SK-N-SH (cell line): ENCODE data around the gene FLT3LG. TPM values are rescaled to one million over a fixed set of nuclear protein-coding genes. Genes with fewer than 3 reads are reported as not detected.

ENCODE experiments used
- CTCF ChIA-PET: fragments of 300-600, 350-600 bp; formaldehyde crosslinking; extraction: SDS; loops from one replicate; lab custom pipeline; 2021; lab: Yijun Ruan, JAX
- POLR2A ChIA-PET: fragments of 350-600 bp; sonication (Branson Sonifier 250); formaldehyde crosslinking; extraction: SDS; loops from one replicate; lab custom pipeline; 2020; ENCODE audit warnings: antibody characterized with exemption, inconsistent platforms; lab: Yijun Ruan, JAX
- DNase-seq: peaks from one replicate; pipeline ENCODE4 v3.0.0; 2012
- H2AFZ ChIP-seq: fragments of 200-600 bp; sonication (generic); 2 replicates; pipeline ENCODE4 v1.8.1; 2016; ENCODE audit warnings: antibody characterized with exemption, mild to moderate bottlenecking, low read depth
- H3F3A ChIP-seq: fragments of 200-600 bp; sonication (generic); replicated peaks from 2 replicates; pipeline ENCODE3; 2016; ENCODE audit warnings: antibody characterized with exemption, mild to moderate bottlenecking; ENCODE audit not compliant: insufficient read depth
- H3K27ac ChIP-seq, 2 experiments: fragments of 200-500 bp in 1 of 2; fragments of 200-600 bp in 1 of 2; sonication (Bioruptor generic) in 1 of 2; sonication (generic), shearing (Covaris generic) in 1 of 2; 2 replicates each; pipeline versions ENCODE4 v1.5.1 to v1.6.1; 2014 to 2016; ENCODE audit warnings: low read depth in 2 of 2, inconsistent platforms in 1 of 2, low read length in 1 of 2, mild to moderate bottlenecking in 1 of 2, mixed read lengths in 1 of 2
- H3K27me3 ChIP-seq: fragments of 200-600 bp; sonication (generic), shearing (Covaris generic); 2 replicates; pipeline ENCODE4 v1.6.1; 2016; ENCODE audit warnings: mixed run types; ENCODE audit not compliant: insufficient read depth
- H3K36me3 ChIP-seq, 2 experiments: fragments of 200-500 bp in 1 of 2; fragments of 200-600 bp in 1 of 2; sonication (Bioruptor generic) in 1 of 2; sonication (generic) in 1 of 2; replicated peaks in 1 of 2; 2 replicates each; pipeline versions ENCODE3 to v1.5.1; 2014 to 2016; ENCODE audit warnings: low read length in 1 of 2, mild to moderate bottlenecking in 1 of 2; ENCODE audit not compliant: insufficient read depth in 2 of 2, control insufficient read depth in 1 of 2
- H3K4me1 ChIP-seq, 2 experiments: fragments of 200-500 bp in 1 of 2; fragments of 200-600 bp in 1 of 2; sonication (Bioruptor generic) in 1 of 2; sonication (generic), shearing (Covaris generic) in 1 of 2; 2 replicates each; pipeline versions ENCODE4 v1.5.1 to v1.6.1; 2014 to 2016; ENCODE audit warnings: low read depth in 1 of 2, low read length in 1 of 2, mixed run types in 1 of 2; ENCODE audit not compliant: insufficient read depth in 2 of 2, control insufficient read depth in 1 of 2
- H3K4me2 ChIP-seq: fragments of 200-600 bp; sonication (generic), shearing (Covaris generic); 2 replicates; pipeline ENCODE4 v1.6.1; 2017; ENCODE audit warnings: mixed run types
- H3K4me3 ChIP-seq, 2 experiments: fragments of 200-500 bp in 1 of 2; fragments of 200-600 bp in 1 of 2; sonication (Bioruptor generic) in 1 of 2; sonication (generic), shearing (Covaris generic) in 1 of 2; 2 replicates each; pipeline versions ENCODE4 v1.5.1 to v1.8.1; 2014 to 2016; ENCODE audit warnings: low read depth in 2 of 2, inconsistent platforms in 1 of 2, low read length in 1 of 2, mild to moderate bottlenecking in 1 of 2, mixed read lengths in 1 of 2, moderate library complexity in 1 of 2
- H3K79me2 ChIP-seq: fragments of 200-600 bp; sonication (generic); 2 replicates; pipeline ENCODE4 v1.8.1; 2017; ENCODE audit warnings: mild to moderate bottlenecking; ENCODE audit not compliant: insufficient read depth
- H3K9ac ChIP-seq: fragments of 200-600 bp; sonication (generic); 2 replicates; pipeline ENCODE4 v1.6.1; 2017; ENCODE audit warnings: mixed run types
- H3K9me2 ChIP-seq: fragments of 200-600 bp; sonication (generic); 2 replicates; pipeline ENCODE4 v1.6.1; 2017; ENCODE audit warnings: mixed run types
- H3K9me3 ChIP-seq: fragments of 200-600 bp; sonication (generic); 2 replicates; pipeline ENCODE4 v1.6.1; 2017; ENCODE audit warnings: mixed run types, mild to moderate bottlenecking, moderate library complexity
- H4K20me1 ChIP-seq: fragments of 200-600 bp; sonication (generic); 2 replicates; pipeline ENCODE4 v1.6.1; 2017; ENCODE audit warnings: mild to moderate bottlenecking, mixed run types; ENCODE audit not compliant: insufficient read depth
- CTCF ChIP-seq: fragments of 200-600 bp; sonication (generic); IDR thresholded peaks from 2 replicates; pipeline ENCODE4 v1.6.1; 2017; ENCODE audit warnings: antibody characterized with exemption, mild to moderate bottlenecking, moderate library complexity
- EZH2phosphoT487 ChIP-seq: fragments of 200-600 bp; sonication (generic); IDR thresholded peaks from 2 replicates; pipeline ENCODE4 v1.6.1; 2017; ENCODE audit warnings: low read depth, mixed run types, mild to moderate bottlenecking, antibody characterized with exemption, moderate library complexity, borderline replicate concordance
- FOXJ3 ChIP-seq: sonication (generic); formaldehyde crosslinking; IDR thresholded peaks from 2 replicates; pipeline ENCODE4 v1.5.1; 2020; ENCODE audit warnings: mild to moderate bottlenecking, missing genetic modification reagents
- JUND ChIP-seq: IDR thresholded peaks from 2 replicates; pipeline ENCODE4 v1.4.0; 2012
- MEF2A ChIP-seq: IDR thresholded peaks from 2 replicates; pipeline ENCODE4 v1.4.0; 2012; ENCODE audit warnings: low read depth, borderline replicate concordance
- POLR2AphosphoS5 ChIP-seq: IDR thresholded peaks from 2 replicates; pipeline ENCODE4 v1.6.1; 2012; ENCODE audit warnings: low read depth, low read length
- SIN3A ChIP-seq: IDR thresholded peaks from 2 replicates; pipeline ENCODE4 v1.6.1; 2012; ENCODE audit warnings: low read depth, mild to moderate bottlenecking, low read length, moderate library complexity, borderline replicate concordance
- TCF12 ChIP-seq: IDR thresholded peaks from 2 replicates; pipeline ENCODE4 v1.4.0; 2012
- TEAD4 ChIP-seq: IDR thresholded peaks from 2 replicates; pipeline ENCODE4 v1.4.0; 2012; ENCODE audit warnings: mild to moderate bottlenecking, borderline replicate concordance; ENCODE audit not compliant: insufficient read depth
- YY1 ChIP-seq: IDR thresholded peaks from 2 replicates; pipeline ENCODE4 v1.4.0; 2012; ENCODE audit warnings: low read depth, mild to moderate bottlenecking
- ZBTB33 ChIP-seq: IDR thresholded peaks from 2 replicates; pipeline ENCODE4 v1.4.0; 2012; ENCODE audit warnings: low read depth, borderline replicate concordance
- WGBS: methylation state at CpG from one replicate; pipeline ENCODE4 v1.1.6; 2017; ENCODE audit warnings: low lambda C conversion rate; 5-methylcytosine and 5-hydroxymethylcytosine counted together
- polyA plus RNA-seq, 3 experiments: library from polyadenylated mRNA; depleted of rRNA; stranded (reverse); fragments of >200 nt; gene quantifications; 2 replicates each; pipeline ENCODE4 v1.2.3, GENCODE V29; 2012
- TF ChIP-seq, protein P1 (sequence below): IDR thresholded peaks from 2 replicates; pipeline ENCODE4 v1.6.1; 2012; ENCODE audit warnings: mild to moderate bottlenecking, low read depth, low read length, moderate library complexity
- TF ChIP-seq, protein P2 (sequence below): fragments of 150-350 bp; IDR thresholded peaks from 2 replicates; pipeline ENCODE4 v1.6.1; 2017; ENCODE audit warnings: antibody characterized with exemption, low read length, low read depth, borderline replicate concordance

FLT3LG gene
- polyA plus RNA-seq, 1 of the 3 experiments (the other 2 are of a cell fraction) = 6.4 TPM

- no peaks in the 10 kb centered on the region for H3K79me2 ChIP-seq
- no peak for TF ChIP-seq CTCF
- no peak for TF ChIP-seq SIN3A
- TF ChIP-seq JUND = no peak
- TF ChIP-seq, protein P1, sequence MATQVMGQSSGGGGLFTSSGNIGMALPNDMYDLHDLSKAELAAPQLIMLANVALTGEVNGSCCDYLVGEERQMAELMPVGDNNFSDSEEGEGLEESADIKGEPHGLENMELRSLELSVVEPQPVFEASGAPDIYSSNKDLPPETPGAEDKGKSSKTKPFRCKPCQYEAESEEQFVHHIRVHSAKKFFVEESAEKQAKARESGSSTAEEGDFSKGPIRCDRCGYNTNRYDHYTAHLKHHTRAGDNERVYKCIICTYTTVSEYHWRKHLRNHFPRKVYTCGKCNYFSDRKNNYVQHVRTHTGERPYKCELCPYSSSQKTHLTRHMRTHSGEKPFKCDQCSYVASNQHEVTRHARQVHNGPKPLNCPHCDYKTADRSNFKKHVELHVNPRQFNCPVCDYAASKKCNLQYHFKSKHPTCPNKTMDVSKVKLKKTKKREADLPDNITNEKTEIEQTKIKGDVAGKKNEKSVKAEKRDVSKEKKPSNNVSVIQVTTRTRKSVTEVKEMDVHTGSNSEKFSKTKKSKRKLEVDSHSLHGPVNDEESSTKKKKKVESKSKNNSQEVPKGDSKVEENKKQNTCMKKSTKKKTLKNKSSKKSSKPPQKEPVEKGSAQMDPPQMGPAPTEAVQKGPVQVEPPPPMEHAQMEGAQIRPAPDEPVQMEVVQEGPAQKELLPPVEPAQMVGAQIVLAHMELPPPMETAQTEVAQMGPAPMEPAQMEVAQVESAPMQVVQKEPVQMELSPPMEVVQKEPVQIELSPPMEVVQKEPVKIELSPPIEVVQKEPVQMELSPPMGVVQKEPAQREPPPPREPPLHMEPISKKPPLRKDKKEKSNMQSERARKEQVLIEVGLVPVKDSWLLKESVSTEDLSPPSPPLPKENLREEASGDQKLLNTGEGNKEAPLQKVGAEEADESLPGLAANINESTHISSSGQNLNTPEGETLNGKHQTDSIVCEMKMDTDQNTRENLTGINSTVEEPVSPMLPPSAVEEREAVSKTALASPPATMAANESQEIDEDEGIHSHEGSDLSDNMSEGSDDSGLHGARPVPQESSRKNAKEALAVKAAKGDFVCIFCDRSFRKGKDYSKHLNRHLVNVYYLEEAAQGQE = no peak
- TF ChIP-seq TCF12 = no peak
- TF ChIP-seq ZBTB33 = no peak
- no peak for TF ChIP-seq TEAD4
- no peak for TF ChIP-seq POLR2AphosphoS5
- TF ChIP-seq YY1 = no peak
- TF ChIP-seq MEF2A = no peak
- TF ChIP-seq EZH2phosphoT487 = no peak
- TF ChIP-seq, protein P2, sequence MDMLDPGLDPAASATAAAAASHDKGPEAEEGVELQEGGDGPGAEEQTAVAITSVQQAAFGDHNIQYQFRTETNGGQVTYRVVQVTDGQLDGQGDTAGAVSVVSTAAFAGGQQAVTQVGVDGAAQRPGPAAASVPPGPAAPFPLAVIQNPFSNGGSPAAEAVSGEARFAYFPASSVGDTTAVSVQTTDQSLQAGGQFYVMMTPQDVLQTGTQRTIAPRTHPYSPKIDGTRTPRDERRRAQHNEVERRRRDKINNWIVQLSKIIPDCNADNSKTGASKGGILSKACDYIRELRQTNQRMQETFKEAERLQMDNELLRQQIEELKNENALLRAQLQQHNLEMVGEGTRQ = no peak
- TF ChIP-seq FOXJ3 (CRISPR knock-in tag) = no peak
- TF ChIP-seq, all 33 proteins: peak for 0
- peaks cover 95% of the 10 kb centered on the region for H3K27me3 ChIP-seq
- H2AFZ ChIP-seq = no peak overlapping the region
- no peak overlapping the region for H3K4me2 ChIP-seq
- H3K4me3 ChIP-seq = no peak overlapping the region
- H3K36me3 ChIP-seq = no peaks in the 10 kb centered on the region
- H3K9ac ChIP-seq = no peak overlapping the region
- H3K9me3 ChIP-seq = no peaks in the 10 kb centered on the region
- DNase-seq = no peak
- 24% methylated on average over 25 of the region's 31 CpGs for WGBS
- H3F3A ChIP-seq = peaks cover 9% of the 10 kb centered on the region
- POLR2A ChIA-PET = no interaction called here
- no peak overlapping the region for H3K27ac ChIP-seq
- peaks cover 0 to 8% of the 10 kb centered on the region in 2 experiments; a peak in 1 of 4 replicates for H3K4me1 ChIP-seq
- CTCF ChIA-PET = interaction anchor here (0.6 to 3.7 kb wide), 3 partner anchors 9 to 42 kb away, joined by 3 to 36 read pairs (median 15); no protein-coding TSS in a partner anchor
- no peaks in the 10 kb centered on the region for H4K20me1 ChIP-seq
- no peaks in the 10 kb centered on the region for H3K9me2 ChIP-seq
Observed at GRCh38 chr19:49433240-49433901, 40.6 kb upstream of the FLT3LG start.
